PFSK-1 (cell line): ENCODE measurements around the gene RD3L.

Experiments
- POLR2AphosphoS5 ChIP-seq: IDR thresholded peaks from 2 replicates; pipeline ENCODE4 v1.6.1; 2012; ENCODE audit warnings: low read depth, mild to moderate bottlenecking, control low read depth, low read length, moderate library complexity
- TF ChIP-seq, protein P1 (sequence below), 2 experiments: IDR thresholded peaks; 2 replicates each; pipeline versions ENCODE4 v1.6.1 to v1.8.0; 2011 to 2012; ENCODE audit warnings: low read depth in 2 of 2, low read length in 2 of 2, control low read depth in 1 of 2, inconsistent platforms in 1 of 2, mild to moderate bottlenecking in 1 of 2, moderate library complexity in 1 of 2; ENCODE audit not compliant: insufficient read depth in 1 of 2

DNA sequence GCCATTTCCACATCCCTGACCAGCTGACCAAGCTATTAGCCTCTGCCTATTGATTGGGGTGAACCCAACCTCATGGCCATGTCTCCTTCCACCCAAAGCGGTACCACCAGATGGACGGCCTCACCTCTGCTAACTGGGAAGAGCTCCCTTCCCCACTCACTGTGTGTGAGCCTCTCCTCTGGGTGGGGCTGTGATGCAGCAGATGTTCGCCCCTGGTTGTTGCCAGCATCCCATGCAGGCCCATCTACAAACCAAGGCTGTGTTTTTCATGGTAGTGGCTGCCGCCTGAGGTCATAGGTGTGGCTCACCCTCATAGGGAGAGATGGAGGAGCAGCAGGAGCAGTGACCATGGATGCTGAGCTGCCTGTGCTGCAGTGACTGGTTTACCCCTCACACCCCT is 47.6 kb upstream of the RD3L start:
- TF ChIP-seq, protein P1, sequence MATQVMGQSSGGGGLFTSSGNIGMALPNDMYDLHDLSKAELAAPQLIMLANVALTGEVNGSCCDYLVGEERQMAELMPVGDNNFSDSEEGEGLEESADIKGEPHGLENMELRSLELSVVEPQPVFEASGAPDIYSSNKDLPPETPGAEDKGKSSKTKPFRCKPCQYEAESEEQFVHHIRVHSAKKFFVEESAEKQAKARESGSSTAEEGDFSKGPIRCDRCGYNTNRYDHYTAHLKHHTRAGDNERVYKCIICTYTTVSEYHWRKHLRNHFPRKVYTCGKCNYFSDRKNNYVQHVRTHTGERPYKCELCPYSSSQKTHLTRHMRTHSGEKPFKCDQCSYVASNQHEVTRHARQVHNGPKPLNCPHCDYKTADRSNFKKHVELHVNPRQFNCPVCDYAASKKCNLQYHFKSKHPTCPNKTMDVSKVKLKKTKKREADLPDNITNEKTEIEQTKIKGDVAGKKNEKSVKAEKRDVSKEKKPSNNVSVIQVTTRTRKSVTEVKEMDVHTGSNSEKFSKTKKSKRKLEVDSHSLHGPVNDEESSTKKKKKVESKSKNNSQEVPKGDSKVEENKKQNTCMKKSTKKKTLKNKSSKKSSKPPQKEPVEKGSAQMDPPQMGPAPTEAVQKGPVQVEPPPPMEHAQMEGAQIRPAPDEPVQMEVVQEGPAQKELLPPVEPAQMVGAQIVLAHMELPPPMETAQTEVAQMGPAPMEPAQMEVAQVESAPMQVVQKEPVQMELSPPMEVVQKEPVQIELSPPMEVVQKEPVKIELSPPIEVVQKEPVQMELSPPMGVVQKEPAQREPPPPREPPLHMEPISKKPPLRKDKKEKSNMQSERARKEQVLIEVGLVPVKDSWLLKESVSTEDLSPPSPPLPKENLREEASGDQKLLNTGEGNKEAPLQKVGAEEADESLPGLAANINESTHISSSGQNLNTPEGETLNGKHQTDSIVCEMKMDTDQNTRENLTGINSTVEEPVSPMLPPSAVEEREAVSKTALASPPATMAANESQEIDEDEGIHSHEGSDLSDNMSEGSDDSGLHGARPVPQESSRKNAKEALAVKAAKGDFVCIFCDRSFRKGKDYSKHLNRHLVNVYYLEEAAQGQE (IDR thresholded peaks at IDR 0.05; ENCODE audit: insufficient read depth in 1 of 2, low read depth in 2 of 2, low read length in 2 of 2) = no peak
- TF ChIP-seq POLR2AphosphoS5 = no peak
